Activated CD8-positive, alpha-beta T cell treated with anti-CD3 and anti-CD28 coated beads for 36 hours (primary cell): ENCODE results near the gene ABCC3. TPM values are rescaled to one million over a fixed set of nuclear protein-coding genes. Genes with fewer than 3 reads are reported as not detected.
"Not testable (repeated sequence)": the region's sequence is repeated elsewhere in the genome, so short reads cannot be mapped to it uniquely, and the experiment has no call there.

ENCODE experiments used
- ATAC-seq: fragments of 200-7000 bp; cut with Tn5 transposase; one replicate; pipeline ENCODE4 v1.10.0; 2021; ENCODE audit warnings: mild to moderate bottlenecking, moderate library complexity
- CTCF ChIA-PET: fragments of 350-600 bp; sonication (Branson Sonifier 250); formaldehyde crosslinking; loops from one replicate; lab custom pipeline; 2021; ENCODE audit warnings: antibody characterized with exemption; lab: Charles Lee
- POLR2A ChIA-PET: fragments of 350-600 bp; sonication (Branson Sonifier 250); formaldehyde crosslinking; loops from one replicate; lab custom pipeline; 2021; ENCODE audit warnings: antibody characterized with exemption; lab: Charles Lee
- DNase-seq: peaks from one replicate; pipeline ENCODE4 v3.0.0-alpha.2; 2020
- H3K27ac Mint-ChIP-seq: one replicate; pipeline ENCODE4 v1.8.0; 2021; ENCODE audit warnings: mild to moderate bottlenecking, mixed read lengths
- H3K27me3 Mint-ChIP-seq: one replicate; pipeline ENCODE4 v1.8.0; 2021; ENCODE audit warnings: mixed read lengths
- H3K36me3 Mint-ChIP-seq: one replicate; pipeline ENCODE4 v1.8.0; 2021; ENCODE audit warnings: low read depth, mixed read lengths
- H3K4me1 Mint-ChIP-seq: one replicate; pipeline ENCODE4 v1.8.0; 2021; ENCODE audit warnings: low read depth, mixed read lengths
- H3K4me3 Mint-ChIP-seq: one replicate; pipeline ENCODE4 v1.8.0; 2021; ENCODE audit warnings: mild to moderate bottlenecking, moderate library complexity, mixed read lengths
- H3K9me3 Mint-ChIP-seq: one replicate; pipeline ENCODE4 v1.8.0; 2021; ENCODE audit warnings: mixed read lengths
- CTCF ChIP-seq: fragments of 200-600 bp; IDR thresholded peaks from one replicate; pipeline ENCODE4 v1.8.0; 2022; ENCODE audit warnings: antibody characterized with exemption, mild to moderate bottlenecking
- intact Hi-C: fragments of 100-400 bp; cut with micrococcal nuclease; formaldehyde crosslinking; loops from one replicate; pipeline ENCODE4 v1.10.0; 2022
- total RNA-seq, 2 experiments: library from RNA; stranded (reverse); gene quantifications; one replicate each; pipeline ENCODE4 v1.2.3, GENCODE V29; 2021

The ABCC3 gene
- total RNA-seq, 2 experiments from 2014 or later, result not detected

GRCh38 chr17:50719924-50720794 is 85.5 kb downstream of the ABCC3 start:
- Mint-ChIP-seq H3K9me3 (no peaks in the 10 kb centered on the region), H3K27me3 (no peaks in the 10 kb centered on the region), H3K4me3 (peak overlapping the region; percentile 85), H3K4me1 (peaks cover 19% of the 10 kb centered on the region), H3K36me3 (peaks cover 32% of the 10 kb centered on the region), H3K27ac (peak overlapping the region; percentile 99)
- TF ChIP-seq CTCF, result no peak
- ATAC-seq, result no peak
- POLR2A ChIA-PET, result interaction anchor here (0.7 to 2.7 kb wide), 7 partner anchors 11 to 147 kb away, joined by 3 to 32 read pairs (median 5); partner anchors contain the start of gene ANKRD40
- intact Hi-C loops, result loop anchor here (2.0 kb wide), 1 partner anchor 13 kb away; the partner anchor contains the start of gene ANKRD40
- DNase-seq, result no peak
- CTCF ChIA-PET, result interaction anchor here (1.4 kb wide), 1 partner anchor 12 kb away, joined by 4 read pairs; the partner anchor contains the start of gene ANKRD40

- H3K27ac Mint-ChIP-seq, result peak overlapping the region; percentile 99
- intact Hi-C loops, result loop anchor here (2.0 kb wide), 1 partner anchor 15 kb away; the partner anchor contains the start of gene ANKRD40
- peaks cover 25% of the 10 kb centered on the region for H3K4me1 Mint-ChIP-seq
- TF ChIP-seq CTCF, result no peak
- H3K36me3 Mint-ChIP-seq, result peaks cover 32% of the 10 kb centered on the region
- DNase-seq (no peak), ATAC-seq (peak; percentile 18)
- H3K4me3 Mint-ChIP-seq, result peak overlapping the region; percentile 85
- ChIA-PET CTCF (interaction anchor here (0.8 to 1.0 kb wide), 2 partner anchors 9 to 61 kb away, joined by 3 read pairs; no protein-coding TSS in a partner anchor), POLR2A (interaction anchor here (0.9 to 1.5 kb wide), 6 partner anchors 9 to 57 kb away, joined by 3 to 6 read pairs (median 4); no protein-coding TSS in a partner anchor)
- H3K27me3 Mint-ChIP-seq, result no peaks in the 10 kb centered on the region
- H3K9me3 Mint-ChIP-seq, result no peaks in the 10 kb centered on the region
These were observed 86.7 kb downstream of the ABCC3 start for GRCh38 chr17:50721194-50722010.

GRCh38 chr17:50722746-50723145 is 88.1 kb downstream of the ABCC3 start:
- intact Hi-C loops, result no loop called here
- TF ChIP-seq CTCF, result no peak
- no peaks in the 10 kb centered on the region for H3K9me3 Mint-ChIP-seq
- peaks cover 34% of the 10 kb centered on the region for H3K4me1 Mint-ChIP-seq
- peaks cover 37% of the 10 kb centered on the region for H3K36me3 Mint-ChIP-seq
- H3K27me3 Mint-ChIP-seq, result no peaks in the 10 kb centered on the region
- ChIA-PET CTCF (no interaction called here), POLR2A (interaction anchor here (1.5 kb wide), 1 partner anchor 14 kb away, joined by 6 read pairs; no protein-coding TSS in a partner anchor)
- peak overlapping the region; percentile 41 for H3K4me3 Mint-ChIP-seq
- no peak for ATAC-seq
- H3K27ac Mint-ChIP-seq, result peak overlapping the region; percentile 50
- no peak for DNase-seq

- H3K9me3 Mint-ChIP-seq, ATAC-seq, H3K4me3 Mint-ChIP-seq, intact Hi-C loops, H3K27ac Mint-ChIP-seq, DNase-seq, H3K27me3 Mint-ChIP-seq: not testable (repeated sequence)
- peaks cover 50% of the 10 kb centered on the region for H3K4me1 Mint-ChIP-seq
- peaks cover 35% of the 10 kb centered on the region for H3K36me3 Mint-ChIP-seq
- POLR2A ChIA-PET, result interaction anchor here (0.7 to 1.0 kb wide), 2 partner anchors 16 to 220 kb away, joined by 3 to 4 read pairs; no protein-coding TSS in a partner anchor
- CTCF ChIA-PET, result interaction anchor here (1.0 kb wide), 1 partner anchor 125 kb away, joined by 3 read pairs; no protein-coding TSS in a partner anchor
These were observed 89.9 kb downstream of the ABCC3 start for GRCh38 chr17:50724622-50725021.
